Kidney epithelial cell (primary cell): Measurements from ENCODE around the gene TBC1D17. TPM values are rescaled to one million over a fixed set of nuclear protein-coding genes. Genes with fewer than 3 reads are reported as not detected.

Source experiments
- DNase-seq: peaks from one replicate; pipeline ENCODE4 v3.0.0-alpha.2; 2010; ENCODE audit warnings: low read depth
- H3K27me3 ChIP-seq: 2 replicates; pipeline ENCODE4 v1.6.0; 2011; ENCODE audit warnings: low read length; ENCODE audit not compliant: control insufficient read depth, insufficient read depth
- H3K36me3 ChIP-seq: 2 replicates; pipeline ENCODE4 v1.5.1; 2011; ENCODE audit warnings: low read length; ENCODE audit not compliant: control insufficient read depth, insufficient read depth
- H3K4me3 ChIP-seq: 2 replicates; pipeline ENCODE4 v1.5.1; 2011; ENCODE audit warnings: low read depth, mild to moderate bottlenecking, control low read depth, low read length
- CTCF ChIP-seq: IDR thresholded peaks from 2 replicates; pipeline ENCODE4 v1.5.1; 2011; ENCODE audit warnings: mild to moderate bottlenecking, moderate library complexity, low read length, control low read depth, inconsistent platforms; ENCODE audit not compliant: insufficient read depth, poor library complexity, severe bottlenecking
- total RNA-seq: library from RNA; depleted of rRNA; stranded (reverse); fragments of >200 nt; gene quantifications from 2 replicates; pipeline ENCODE4 v1.2.3, GENCODE V29; 2015

The TBC1D17 gene
- total RNA-seq, 1 donor from 2014 or later, result 17.4 TPM

DNA sequence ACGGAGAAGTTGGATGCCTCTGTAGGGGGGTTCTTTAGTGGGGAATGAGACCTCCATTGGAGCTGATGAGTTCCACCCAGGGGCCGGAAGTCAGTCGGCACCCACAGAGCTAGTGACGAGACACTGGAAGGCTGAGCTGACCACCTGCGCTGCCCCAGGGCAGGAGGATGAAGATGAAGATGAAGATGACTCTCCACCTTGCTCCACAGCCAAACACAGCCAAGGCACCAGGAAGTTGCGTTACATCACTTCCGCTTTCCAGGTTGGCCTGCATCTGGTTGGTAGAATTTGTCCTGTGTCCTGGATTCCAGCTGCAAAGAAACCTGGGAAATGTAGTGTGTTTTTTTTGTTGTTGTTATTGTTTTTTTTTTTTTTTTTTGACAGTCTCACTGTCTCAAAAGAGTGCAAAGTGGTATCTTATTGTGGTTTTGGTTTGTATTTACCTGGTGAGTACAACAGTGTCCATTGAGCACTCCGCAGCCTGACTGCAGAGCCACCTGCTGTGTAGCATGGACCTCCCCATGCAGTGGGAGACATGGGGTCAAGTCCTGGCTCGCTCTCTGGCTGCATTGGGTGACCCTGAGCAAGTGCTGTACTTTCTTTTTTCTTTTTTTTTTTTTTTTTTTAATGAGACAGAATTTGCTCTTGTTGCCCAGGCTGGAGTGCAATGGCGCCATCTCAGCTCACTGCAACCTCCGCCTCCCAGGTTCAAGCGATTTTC lies 1.9 kb downstream of the TBC1D17 start:
- peaks cover 9% of the 10 kb centered on the region for H3K36me3 ChIP-seq

DNA sequence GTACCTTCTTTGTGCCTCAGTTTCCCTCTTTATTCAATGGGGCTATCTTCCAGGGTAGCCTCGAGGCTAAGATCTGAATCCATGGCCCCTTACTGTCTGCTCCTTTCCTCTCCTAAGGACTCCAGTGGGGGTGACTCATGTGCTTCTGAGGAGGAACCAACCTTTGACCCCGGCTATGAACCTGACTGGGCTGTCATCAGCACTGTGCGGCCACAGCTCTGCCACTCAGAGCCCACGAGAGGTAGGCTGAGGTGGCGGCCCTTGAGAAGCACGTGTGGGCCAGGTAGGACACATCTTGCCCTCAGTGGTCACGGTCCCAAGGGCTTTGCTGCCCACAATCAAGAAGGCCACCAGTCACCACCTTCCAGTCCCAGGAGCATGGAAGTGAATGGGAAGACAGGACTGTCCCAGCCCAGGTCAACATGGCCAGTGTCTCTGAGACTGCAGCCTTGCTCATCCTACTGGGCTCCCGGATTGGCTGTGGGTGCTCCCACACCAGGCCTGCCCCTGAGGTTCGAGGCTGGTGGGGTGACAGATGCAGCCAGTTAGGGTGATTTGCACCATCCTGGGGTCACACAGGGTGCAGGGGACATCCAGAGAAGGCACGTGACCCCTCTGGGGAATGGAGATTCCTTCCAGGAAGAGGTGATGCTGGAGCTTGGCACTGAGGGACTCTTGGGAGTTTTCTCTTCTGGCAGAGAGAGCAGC lies 2.8 kb downstream of the TBC1D17 start:
- Histone ChIP-seq H3K27me3 (no peaks in the 10 kb centered on the region), H3K4me3 (no peak overlapping the region), H3K36me3 (peaks cover 9% of the 10 kb centered on the region)
- no peak for DNase-seq
- no peak for TF ChIP-seq CTCF

More for the DNA sequence above, 1.9 kb downstream of the TBC1D17 start:
- Histone ChIP-seq H3K27me3 (no peaks in the 10 kb centered on the region), H3K4me3 (no peak overlapping the region)
- DNase-seq, result no peak
- TF ChIP-seq CTCF, result no peak

DNA sequence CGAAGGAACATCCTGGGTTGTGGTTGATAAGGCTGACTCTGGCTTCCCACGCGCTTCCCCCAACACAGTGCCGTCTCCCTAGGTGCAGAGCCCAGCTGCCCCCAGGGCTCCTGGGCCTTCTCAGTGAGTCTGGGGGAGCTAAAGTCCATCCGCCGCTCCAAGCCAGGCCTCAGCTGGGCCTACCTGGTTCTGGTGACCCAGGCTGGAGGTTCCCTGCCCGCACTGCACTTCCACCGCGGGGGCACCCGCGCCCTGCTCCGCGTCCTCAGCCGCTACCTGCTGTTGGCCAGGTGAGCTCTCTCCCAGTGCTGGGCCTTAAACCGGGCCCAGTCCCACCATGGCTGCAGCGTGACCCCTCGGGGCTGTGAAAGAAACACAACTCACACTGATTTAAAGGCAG lies 3.7 kb downstream of the TBC1D17 start:
- Histone ChIP-seq H3K36me3 (peaks cover 9% of the 10 kb centered on the region), H3K4me3 (no peak overlapping the region), H3K27me3 (no peaks in the 10 kb centered on the region)
- no peak for TF ChIP-seq CTCF
- no peak for DNase-seq

GRCh38 chr19:49881672-49882394 lies 4.3 kb downstream of the TBC1D17 start:
- Histone ChIP-seq H3K36me3 (peaks cover 9% of the 10 kb centered on the region), H3K27me3 (no peaks in the 10 kb centered on the region), H3K4me3 (no peak overlapping the region)
- DNase-seq, result no peak
- no peak for TF ChIP-seq CTCF

GRCh38 chr19:49882643-49883042 lies 5.1 kb downstream of the TBC1D17 start:
- DNase-seq, result no peak
- no peak overlapping the region for H3K4me3 ChIP-seq
- TF ChIP-seq CTCF, result no peak
- H3K36me3 ChIP-seq, result peaks cover 9% of the 10 kb centered on the region
- no peaks in the 10 kb centered on the region for H3K27me3 ChIP-seq
